GM12865 (cell line): ENCODE measurements around the gene PDGFA.

Source experiments
- DNase-seq: peaks from one replicate; pipeline ENCODE4 v3.0.0; 2010; ENCODE audit warnings: low read depth
- H3K4me3 ChIP-seq: 2 replicates; pipeline ENCODE4 v1.5.1; 2011; ENCODE audit warnings: mild to moderate bottlenecking, low read depth, low read length, control low read depth
- CTCF ChIP-seq: IDR thresholded peaks from 2 replicates; pipeline ENCODE4 v1.5.1; 2011; ENCODE audit warnings: low read length, control low read depth, low read depth, inconsistent platforms; ENCODE audit not compliant: insufficient read depth; ENCODE audit errors: missing control alignments

Gene PDGFA

GRCh38 chr7:461453-462172 is 58.0 kb downstream of the PDGFA start:
- no peak for TF ChIP-seq CTCF
- no peak overlapping the region for H3K4me3 ChIP-seq
- DNase-seq, result no peak

GRCh38 chr7:461117-461452 is 58.6 kb downstream of the PDGFA start:
- TF ChIP-seq CTCF, result no peak
- no peak for DNase-seq
- H3K4me3 ChIP-seq, result no peak overlapping the region

GRCh38 chr7:460374-461116 is 59.1 kb downstream of the PDGFA start:
- no peak for DNase-seq
- H3K4me3 ChIP-seq, result no peak overlapping the region
- no peak for TF ChIP-seq CTCF

GRCh38 chr7:459584-460373 is 59.9 kb downstream of the PDGFA start:
- H3K4me3 ChIP-seq, result no peak overlapping the region
- no peak for TF ChIP-seq CTCF
- DNase-seq, result no peak

- TF ChIP-seq CTCF, result no peak
- no peak overlapping the region for H3K4me3 ChIP-seq
- DNase-seq, result no peak
Observed at GRCh38 chr7:458511-459245, 61.0 kb downstream of the PDGFA start.

- TF ChIP-seq CTCF, result no peak
- DNase-seq, result no peak
- no peak overlapping the region for H3K4me3 ChIP-seq
Observed at GRCh38 chr7:457814-458510, 61.7 kb downstream of the PDGFA start.
